ENCODE measurements around the gene CENPM.

Gene CENPM

DNA sequence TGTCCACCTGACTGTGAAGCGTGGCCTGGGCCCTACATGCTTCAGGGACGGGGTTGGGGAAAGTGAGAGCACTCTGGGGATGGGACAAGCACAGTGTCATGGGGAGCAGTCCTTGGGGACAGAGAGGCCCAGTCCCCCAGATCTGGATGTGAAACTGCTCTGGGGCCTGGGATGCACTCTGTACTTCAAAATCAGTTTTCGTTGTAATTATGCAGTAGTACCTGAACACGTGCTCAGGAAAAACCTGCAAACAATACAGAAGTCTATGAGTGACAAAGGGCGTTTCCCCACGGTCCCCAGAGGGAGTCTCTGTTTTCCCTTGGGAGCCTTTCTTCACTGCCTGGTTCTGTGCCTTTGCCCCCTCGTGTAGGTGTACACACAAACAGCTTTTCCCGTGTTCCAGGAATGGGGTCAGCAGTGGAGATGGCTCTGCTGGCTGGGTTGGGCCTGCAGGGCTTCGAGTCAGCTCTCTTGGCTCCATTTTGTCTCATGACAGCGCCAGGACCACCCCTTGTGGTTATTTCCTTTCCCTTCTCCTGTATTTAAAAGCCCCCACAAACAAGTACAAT, 15.2 kb downstream of the CENPM start:
- no peak for DNase-seq (ENCODE audit: low spot score)

- no peak for DNase-seq (ENCODE audit: low spot score)
Observed at GRCh38 chr22:41929418-41929810, 17.5 kb downstream of the CENPM start.

DNA sequence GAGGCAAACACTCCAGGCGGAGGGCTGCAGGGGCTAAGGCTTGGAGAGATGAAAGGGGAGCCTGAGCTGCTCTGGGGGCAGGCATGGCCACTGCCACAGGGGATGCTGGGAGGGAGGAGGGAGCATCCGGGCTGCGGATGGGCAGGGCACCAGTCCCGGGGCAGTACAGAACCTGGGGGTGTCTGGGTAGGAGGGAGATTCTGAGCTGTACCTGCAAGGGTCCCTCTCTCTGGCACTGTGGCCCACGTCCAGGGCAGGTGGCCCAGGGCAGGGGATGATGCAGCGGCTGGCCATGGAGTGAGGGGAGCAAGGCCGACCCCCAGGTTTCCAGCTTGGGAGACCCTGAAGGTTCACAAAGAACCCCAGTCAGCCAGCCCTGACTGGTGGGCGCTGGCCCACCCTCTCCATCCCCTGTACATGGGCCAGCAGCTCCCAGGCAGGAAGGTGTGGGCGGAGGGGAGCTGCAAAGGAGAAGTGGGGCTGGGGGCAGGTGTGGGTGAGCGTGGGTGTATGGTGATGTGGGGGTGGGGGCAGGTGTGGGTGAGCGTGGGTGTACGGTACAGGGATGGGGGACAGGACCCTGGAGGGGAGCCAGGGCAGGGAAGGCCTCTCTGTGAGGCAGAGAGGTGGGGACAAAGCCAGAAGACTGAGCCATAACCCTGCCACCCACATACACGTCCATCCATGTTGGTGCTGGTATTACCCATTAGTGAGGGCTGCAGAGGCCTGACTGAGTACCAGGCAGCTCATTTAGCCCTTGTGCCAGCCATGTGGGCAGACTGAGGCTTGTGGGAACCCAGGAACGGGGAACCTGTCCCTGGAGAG, 18.1 kb downstream of the CENPM start:
- no peak for DNase-seq (ENCODE audit: low spot score)

DNA sequence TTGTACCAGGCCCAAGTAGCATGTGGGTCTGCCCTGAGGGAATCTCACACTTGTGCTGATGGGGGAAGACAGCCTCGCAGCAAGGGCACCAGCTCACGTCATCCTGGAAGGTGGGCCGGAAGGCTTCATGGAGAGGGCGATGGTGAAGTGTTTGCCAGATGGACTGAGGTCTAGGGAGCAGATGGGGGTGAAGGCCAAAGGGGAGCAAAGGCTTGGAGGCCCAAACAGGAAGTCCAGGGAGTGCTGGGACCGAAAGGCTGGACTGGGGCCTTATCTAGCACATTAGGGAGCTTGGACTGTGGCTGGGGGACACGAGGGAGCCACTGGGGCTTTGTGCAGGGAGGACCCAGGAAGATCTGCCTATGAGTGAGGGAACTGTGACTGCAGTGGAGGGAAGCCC, 19.1 kb downstream of the CENPM start:
- DNase-seq (ENCODE audit: low spot score) = no peak

- peak; percentile 83 for DNase-seq (ENCODE audit: low spot score)
Observed at GRCh38 chr22:41925783-41926460, 21.0 kb downstream of the CENPM start.

DNA sequence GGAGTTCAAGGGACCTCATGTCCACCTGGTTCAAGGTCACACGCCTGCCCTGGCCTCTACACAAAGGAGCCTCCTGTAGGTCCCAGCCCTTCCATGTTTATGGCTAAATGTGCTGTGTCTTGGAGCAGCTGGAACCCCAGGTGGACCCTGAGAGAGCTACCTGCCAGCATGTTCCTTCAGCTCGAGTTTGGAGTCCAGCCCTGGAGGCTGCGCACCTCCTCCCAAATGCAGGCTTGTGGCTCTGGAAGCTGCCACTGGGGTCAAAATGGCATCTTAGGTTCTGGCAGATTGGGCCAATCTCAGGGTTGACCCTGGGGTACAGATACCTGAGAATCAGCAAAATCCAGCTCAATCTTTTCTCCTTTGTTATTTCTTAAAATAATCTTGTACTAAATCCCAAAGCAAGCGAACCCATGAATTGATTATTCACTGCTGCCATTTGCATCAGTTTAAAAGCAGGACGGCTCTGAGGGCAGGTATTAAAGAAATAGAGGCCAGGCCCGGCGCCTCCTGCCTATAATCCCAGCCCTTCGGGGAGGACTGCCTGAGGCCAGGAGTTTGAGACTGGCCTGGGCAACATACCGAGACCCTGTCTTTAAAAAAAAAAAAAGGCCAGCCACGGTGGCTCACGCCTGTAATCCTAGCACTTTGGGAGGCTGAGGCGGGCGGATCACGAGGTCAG, 23.2 kb downstream of the CENPM start:
- DNase-seq (ENCODE audit: low spot score) = no peak

- no peak for DNase-seq (ENCODE audit: low spot score)
Observed at GRCh38 chr22:41922940-41923594, 23.9 kb downstream of the CENPM start.

- DNase-seq (ENCODE audit: low spot score) = no peak
Observed at GRCh38 chr22:41922328-41922727, 24.6 kb downstream of the CENPM start.

DNA sequence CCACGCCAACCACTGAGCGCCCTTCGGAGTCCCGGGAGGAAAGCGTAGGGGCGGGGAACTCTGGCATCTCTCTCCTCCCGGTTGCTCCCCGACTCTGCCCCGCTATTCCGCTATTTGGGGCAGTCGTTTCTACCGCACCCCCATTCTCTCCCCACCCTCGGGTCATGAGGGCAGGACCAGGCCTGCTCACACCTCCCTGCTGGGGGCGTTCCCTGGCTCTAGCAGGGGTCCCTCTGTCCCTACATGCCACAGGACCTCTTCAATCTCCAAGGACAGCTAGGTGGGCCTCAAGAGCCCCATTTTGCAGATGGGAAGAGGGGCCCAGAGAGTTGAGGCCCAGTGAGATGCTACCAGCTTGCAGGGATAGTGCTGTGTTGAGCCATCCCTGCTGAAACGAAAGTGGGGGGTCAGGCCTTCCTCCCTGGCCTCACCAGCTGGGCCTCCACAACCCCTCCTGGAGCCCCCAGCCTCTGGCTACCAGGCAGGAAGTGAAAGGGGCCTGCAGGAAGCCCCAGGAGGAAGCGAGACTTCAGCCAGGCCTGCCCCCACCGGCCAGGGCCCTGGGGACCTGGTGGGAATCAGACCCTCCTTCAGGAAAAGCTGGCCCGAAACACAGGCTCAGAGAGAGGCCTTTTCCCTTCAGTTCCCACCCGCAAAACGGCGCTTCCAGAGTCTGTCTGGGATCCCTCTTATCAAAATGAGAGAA, 26.5 kb downstream of the CENPM start:
- no peak for DNase-seq (ENCODE audit: low spot score)

DNA sequence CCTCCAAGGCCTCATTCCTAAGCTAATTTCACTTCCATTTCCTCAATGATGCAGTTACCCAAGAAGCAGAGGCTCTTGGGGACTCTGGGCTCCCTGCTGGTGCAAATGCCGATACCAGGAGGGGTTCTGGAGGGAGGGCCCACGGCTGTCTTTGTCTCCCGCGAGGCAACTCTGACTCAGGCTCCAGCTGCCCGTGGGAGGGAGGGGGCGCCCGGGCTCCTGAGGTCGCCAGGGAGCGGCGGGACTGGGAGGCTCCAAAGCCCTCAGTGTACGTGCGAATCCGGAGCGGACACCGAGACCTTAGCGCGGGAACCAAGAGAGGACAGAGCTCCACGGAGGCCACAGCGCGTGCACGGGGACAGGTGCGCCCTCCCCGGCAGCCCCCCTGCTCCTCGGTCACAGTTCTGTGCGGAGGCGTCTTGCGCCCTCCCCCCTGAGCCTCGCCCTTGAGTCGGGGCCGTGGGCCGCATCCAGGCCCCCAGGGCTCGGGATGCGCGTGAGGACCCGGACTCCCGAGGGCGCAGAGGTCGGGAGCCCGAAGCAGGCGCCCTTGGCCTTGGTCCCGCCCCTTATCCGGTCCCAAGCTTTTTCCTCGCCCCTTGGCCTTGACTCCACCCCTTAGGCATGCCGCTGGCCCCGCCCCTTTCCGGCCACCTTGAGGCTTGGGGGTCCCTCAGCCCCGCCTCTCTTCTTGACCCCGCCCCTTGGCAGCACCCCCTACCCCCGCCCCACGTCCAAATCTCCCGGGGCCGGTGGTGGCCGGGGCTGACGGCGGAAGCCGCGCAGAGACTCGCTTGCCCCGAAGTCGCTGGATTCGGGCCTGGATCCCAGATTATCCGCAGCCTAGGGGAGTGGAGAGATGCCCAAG, 27.4 kb downstream of the CENPM start:
- no peak for DNase-seq (ENCODE audit: low spot score)

- DNase-seq (ENCODE audit: low spot score) = no peak
Observed at GRCh38 chr22:41917903-41918791, 28.8 kb downstream of the CENPM start.

DNA sequence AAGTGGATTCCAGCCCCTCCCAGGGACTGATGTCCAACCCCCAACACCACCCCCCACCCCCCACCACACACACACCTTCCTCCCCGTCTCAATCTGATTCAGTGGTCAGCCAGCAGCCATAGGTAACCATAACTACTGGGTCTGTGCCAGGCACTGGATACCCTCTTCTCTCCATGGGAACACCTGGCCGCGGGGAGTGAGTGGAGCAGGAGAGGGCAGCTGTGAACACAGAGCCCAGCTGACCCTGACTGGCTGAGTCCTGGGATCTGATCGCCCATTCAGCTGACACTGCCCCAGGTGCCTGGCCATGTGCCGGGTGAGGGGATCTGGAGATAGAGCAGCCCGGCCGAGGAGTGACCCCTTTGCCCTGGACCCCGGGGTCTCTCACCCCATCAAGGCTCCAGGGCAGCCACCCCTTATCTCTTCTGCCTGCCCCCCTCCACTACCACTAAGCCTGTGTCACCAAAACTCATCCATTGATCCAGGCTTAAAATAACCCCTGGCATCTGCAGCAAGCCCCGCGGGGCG, 29.5 kb downstream of the CENPM start:
- no peak for DNase-seq (ENCODE audit: low spot score)

DNA sequence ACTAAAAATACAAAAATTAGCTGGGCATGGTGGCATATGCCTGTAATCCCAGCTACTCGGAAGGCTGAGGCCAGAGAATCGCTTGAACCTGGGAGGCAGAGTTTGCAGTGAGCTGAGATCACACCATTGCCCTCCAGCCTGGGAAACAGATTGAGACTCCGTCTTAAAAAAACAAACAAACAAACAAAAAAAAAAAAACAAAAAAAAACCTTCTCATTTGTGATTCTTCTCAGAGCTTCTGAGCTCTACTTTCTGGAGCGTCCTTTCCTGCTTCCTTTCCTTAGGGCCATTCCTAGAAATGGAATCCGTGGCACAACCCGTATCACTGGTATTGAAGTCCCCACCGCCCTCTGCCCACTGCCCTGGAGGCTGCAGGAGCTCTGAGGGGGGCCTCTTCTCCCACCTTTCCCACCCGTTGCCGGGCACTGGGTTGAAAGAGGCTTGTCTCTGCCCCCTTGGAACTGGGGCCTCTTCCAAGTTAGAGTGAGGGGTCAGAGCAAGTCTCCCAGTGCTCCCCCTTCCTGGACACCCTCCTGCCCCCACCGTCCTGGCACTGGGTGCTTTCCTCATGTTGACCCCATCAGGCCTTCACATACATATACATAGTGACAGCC, 30.1 kb downstream of the CENPM start:
- DNase-seq (ENCODE audit: low spot score) = no peak

- no peak for DNase-seq (ENCODE audit: low spot score)
Observed at GRCh38 chr22:41915786-41916493, 31.0 kb downstream of the CENPM start.

- DNase-seq (ENCODE audit: low spot score) = no peak
Observed at GRCh38 chr22:41915035-41915785, 31.7 kb downstream of the CENPM start, which contains the start of gene SHISA8. Gene SHISA8 (minus strand): TSS chr22:41915074. CDS start chr22:41914667, 407 bp downstream.

DNA sequence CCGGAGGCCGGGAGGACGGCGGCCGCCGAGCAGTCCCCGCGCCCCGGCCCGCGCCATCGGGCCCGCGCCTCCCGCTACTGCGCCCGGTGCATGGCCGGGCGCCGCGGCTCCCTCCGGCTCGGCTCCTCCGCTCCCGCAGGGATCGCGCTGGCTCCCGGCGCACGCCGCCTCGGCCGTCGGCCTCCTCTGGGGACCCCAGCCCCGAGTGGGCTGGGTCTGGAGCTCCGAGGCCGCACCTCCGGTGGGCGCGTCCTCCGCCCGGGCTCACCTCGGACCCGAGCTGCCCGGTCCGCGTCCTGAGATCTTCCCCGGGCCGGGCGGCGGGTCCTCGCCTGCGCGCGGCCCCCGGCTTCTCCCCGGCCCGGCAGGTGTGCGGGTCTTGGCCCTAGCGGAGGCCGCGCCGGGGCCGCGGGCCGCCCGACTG, 32.3 kb downstream of the CENPM start:
- peak; percentile 85 for DNase-seq (ENCODE audit: low spot score)

GRCh38 chr22:41913842-41914534, 33.0 kb downstream of the CENPM start:
- DNase-seq (ENCODE audit: low spot score) = no peak
